T-helper 1 cell treated with Interleukin-12 subunit alpha and Interleukin-12 subunit beta and Interleukin-4 antibody, amounts not matched to agents 30 μg/mL and 1 μg/mL, for 36 hours (primary cell): ENCODE results near the gene PAQR5.

ENCODE experiments used
- H3K27ac Mint-ChIP-seq: one replicate; pipeline ENCODE4 v1.8.0; 2021; ENCODE audit warnings: mild to moderate bottlenecking, mixed read lengths
- H3K27me3 Mint-ChIP-seq: one replicate; pipeline ENCODE4 v1.8.0; 2021; ENCODE audit warnings: low read depth, mixed read lengths
- H3K36me3 Mint-ChIP-seq: one replicate; pipeline ENCODE4 v1.8.0; 2021; ENCODE audit warnings: low read depth, mixed read lengths
- H3K4me1 Mint-ChIP-seq: one replicate; pipeline ENCODE4 v1.8.0; 2021; ENCODE audit warnings: low read depth, mixed read lengths
- H3K4me3 Mint-ChIP-seq: one replicate; pipeline ENCODE4 v1.8.0; 2021; ENCODE audit warnings: mild to moderate bottlenecking, moderate library complexity, mixed read lengths
- H3K9me3 Mint-ChIP-seq: one replicate; pipeline ENCODE4 v1.8.0; 2021; ENCODE audit warnings: mixed read lengths

PAQR5 gene

GRCh38 chr15:69395460-69395859, 96.7 kb downstream of the PAQR5 start:
- Mint-ChIP-seq H3K4me1 (peaks cover 1% of the 10 kb centered on the region), H3K36me3 (no peaks in the 10 kb centered on the region), H3K9me3 (no peaks in the 10 kb centered on the region), H3K4me3 (no peak overlapping the region), H3K27me3 (no peaks in the 10 kb centered on the region), H3K27ac (no peak overlapping the region)

- no peak overlapping the region for H3K27ac Mint-ChIP-seq
These were observed 97.3 kb downstream of the PAQR5 start for GRCh38 chr15:69395991-69396390.

GRCh38 chr15:69398491-69398891, 99.8 kb downstream of the PAQR5 start:
- H3K9me3 Mint-ChIP-seq, result no peaks in the 10 kb centered on the region
- no peak overlapping the region for H3K27ac Mint-ChIP-seq

More at GRCh38 chr15:69395991-69396390, 97.3 kb downstream of the PAQR5 start:
- Mint-ChIP-seq H3K4me1 (peaks cover 1% of the 10 kb centered on the region), H3K36me3 (no peaks in the 10 kb centered on the region), H3K27me3 (no peaks in the 10 kb centered on the region), H3K9me3 (no peaks in the 10 kb centered on the region), H3K4me3 (no peak overlapping the region)

GRCh38 chr15:69400850-69401249, 102.1 kb downstream of the PAQR5 start:
- Mint-ChIP-seq H3K4me3 (no peak overlapping the region), H3K27ac (no peak overlapping the region), H3K27me3 (peaks cover 18% of the 10 kb centered on the region), H3K36me3 (no peaks in the 10 kb centered on the region), H3K4me1 (no peaks in the 10 kb centered on the region), H3K9me3 (no peaks in the 10 kb centered on the region)

More at GRCh38 chr15:69398491-69398891, 99.8 kb downstream of the PAQR5 start:
- Mint-ChIP-seq H3K27me3 (peaks cover 3% of the 10 kb centered on the region), H3K4me3 (no peak overlapping the region), H3K36me3 (no peaks in the 10 kb centered on the region), H3K4me1 (peaks cover 1% of the 10 kb centered on the region)

GRCh38 chr15:69402816-69403215, 104.1 kb downstream of the PAQR5 start:
- Mint-ChIP-seq H3K27me3 (peaks cover 31% of the 10 kb centered on the region), H3K9me3 (no peaks in the 10 kb centered on the region), H3K36me3 (no peaks in the 10 kb centered on the region), H3K4me1 (no peaks in the 10 kb centered on the region), H3K4me3 (no peak overlapping the region), H3K27ac (no peak overlapping the region)

GRCh38 chr15:69403594-69403993, 104.9 kb downstream of the PAQR5 start:
- Mint-ChIP-seq H3K27me3 (peaks cover 36% of the 10 kb centered on the region), H3K36me3 (no peaks in the 10 kb centered on the region), H3K4me1 (no peaks in the 10 kb centered on the region), H3K4me3 (no peak overlapping the region), H3K9me3 (no peaks in the 10 kb centered on the region), H3K27ac (no peak overlapping the region)

- Mint-ChIP-seq H3K4me3 (no peak overlapping the region), H3K9me3 (no peaks in the 10 kb centered on the region)
These were observed 106.4 kb downstream of the PAQR5 start for GRCh38 chr15:69405110-69405509.

GRCh38 chr15:69407719-69408400, 109.1 kb downstream of the PAQR5 start:
- Mint-ChIP-seq H3K4me3 (no peak overlapping the region), H3K27me3 (peaks cover 38% of the 10 kb centered on the region), H3K4me1 (no peaks in the 10 kb centered on the region), H3K27ac (no peak overlapping the region), H3K9me3 (no peaks in the 10 kb centered on the region), H3K36me3 (no peaks in the 10 kb centered on the region)

More at GRCh38 chr15:69405110-69405509, 106.4 kb downstream of the PAQR5 start:
- Mint-ChIP-seq H3K36me3 (no peaks in the 10 kb centered on the region), H3K27ac (no peak overlapping the region), H3K4me1 (no peaks in the 10 kb centered on the region), H3K27me3 (peaks cover 38% of the 10 kb centered on the region)

GRCh38 chr15:69408841-69409240, 110.1 kb downstream of the PAQR5 start:
- Mint-ChIP-seq H3K4me1 (peaks cover 3% of the 10 kb centered on the region), H3K9me3 (no peaks in the 10 kb centered on the region), H3K27me3 (peaks cover 33% of the 10 kb centered on the region), H3K27ac (no peak overlapping the region), H3K36me3 (no peaks in the 10 kb centered on the region), H3K4me3 (no peak overlapping the region)

- Mint-ChIP-seq H3K4me3 (no peak overlapping the region), H3K27me3 (peaks cover 21% of the 10 kb centered on the region), H3K36me3 (no peaks in the 10 kb centered on the region), H3K27ac (no peak overlapping the region), H3K9me3 (no peaks in the 10 kb centered on the region), H3K4me1 (peaks cover 9% of the 10 kb centered on the region)
These were observed 111.6 kb downstream of the PAQR5 start for GRCh38 chr15:69410248-69410874.

- H3K27me3 Mint-ChIP-seq, result peaks cover 13% of the 10 kb centered on the region
- no peaks in the 10 kb centered on the region for H3K36me3 Mint-ChIP-seq
- H3K4me1 Mint-ChIP-seq, result peaks cover 19% of the 10 kb centered on the region
- H3K27ac Mint-ChIP-seq, result no peak overlapping the region
- no peak overlapping the region for H3K4me3 Mint-ChIP-seq
- no peaks in the 10 kb centered on the region for H3K9me3 Mint-ChIP-seq
These were observed 113.6 kb downstream of the PAQR5 start for GRCh38 chr15:69412274-69412673.

- Mint-ChIP-seq H3K27ac (no peak overlapping the region), H3K9me3 (no peaks in the 10 kb centered on the region), H3K36me3 (peaks cover 2% of the 10 kb centered on the region), H3K27me3 (peaks cover 8% of the 10 kb centered on the region), H3K4me3 (no peak overlapping the region), H3K4me1 (peaks cover 22% of the 10 kb centered on the region)
These were observed 114.0 kb downstream of the PAQR5 start for GRCh38 chr15:69412701-69413100.

GRCh38 chr15:69413822-69414700, 115.3 kb downstream of the PAQR5 start, which contains the start of gene KIF23:
Gene KIF23, plus strand, starts transcription at chr15:69414349. Its CDS starts 117 bp downstream, at chr15:69414466.
- Mint-ChIP-seq H3K4me3 (peak within 1 kb of the TSS; percentile 87), H3K27me3 (peaks cover 3% of the 10 kb centered on the region), H3K4me1 (peaks cover 28% of the 10 kb centered on the region), H3K27ac (peak within 1 kb of the TSS; percentile 43), H3K9me3 (no peaks in the 10 kb centered on the region), H3K36me3 (peaks cover 8% of the 10 kb centered on the region)

- H3K27ac Mint-ChIP-seq, result peak overlapping the region; percentile 43
- H3K9me3 Mint-ChIP-seq, result no peaks in the 10 kb centered on the region
- peaks cover 33% of the 10 kb centered on the region for H3K4me1 Mint-ChIP-seq
- H3K36me3 Mint-ChIP-seq, result peaks cover 15% of the 10 kb centered on the region
- H3K4me3 Mint-ChIP-seq, result peak overlapping the region; percentile 87
- peaks cover under 1% of the 10 kb centered on the region for H3K27me3 Mint-ChIP-seq
These were observed 116.0 kb downstream of the PAQR5 start for GRCh38 chr15:69414701-69415167.
